AG09319 (cell line): ENCODE results near the gene LCTL.
A peak's percentile ranks its signal among the peaks of the same experiment; 100 is the strongest.
"Not testable (repeated sequence)": the region's sequence is repeated elsewhere in the genome, so short reads cannot be mapped to it uniquely, and the experiment has no call there.

Experiments
- DNase-seq: peaks from one replicate; pipeline ENCODE4 v3.0.0-alpha.2; 2010; ENCODE audit warnings: low read depth; ENCODE audit errors: extremely low read depth
- TF ChIP-seq, protein P1 (sequence below): IDR thresholded peaks from 2 replicates; pipeline ENCODE4 v1.5.1; 2011; ENCODE audit warnings: low read depth, mild to moderate bottlenecking, inconsistent platforms, low read length, moderate library complexity

Gene LCTL

GRCh38 chr15:66505818-66506217 lies 60.0 kb downstream of the LCTL start:
- no peak for DNase-seq

DNA sequence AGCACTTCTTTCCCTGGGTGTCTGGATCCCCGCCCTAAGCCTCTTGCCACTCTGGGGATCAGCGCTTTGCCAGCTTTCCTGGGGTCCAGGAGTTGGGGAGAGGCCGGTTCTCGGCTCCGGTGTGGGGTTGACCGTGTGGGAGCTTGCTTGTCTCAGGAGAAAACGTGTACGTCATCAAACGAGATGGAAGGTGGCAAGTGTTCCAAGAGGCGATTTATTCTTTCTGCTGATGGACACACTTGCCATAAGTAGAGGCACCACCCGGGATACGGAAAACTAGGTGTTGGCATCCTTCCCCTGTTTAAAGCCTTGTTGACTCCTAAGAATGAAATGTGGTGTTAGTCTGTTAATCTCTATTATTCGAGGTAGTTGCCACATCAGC lies 60.4 kb downstream of the LCTL start:
- DNase-seq = no peak
- TF ChIP-seq, protein P1, sequence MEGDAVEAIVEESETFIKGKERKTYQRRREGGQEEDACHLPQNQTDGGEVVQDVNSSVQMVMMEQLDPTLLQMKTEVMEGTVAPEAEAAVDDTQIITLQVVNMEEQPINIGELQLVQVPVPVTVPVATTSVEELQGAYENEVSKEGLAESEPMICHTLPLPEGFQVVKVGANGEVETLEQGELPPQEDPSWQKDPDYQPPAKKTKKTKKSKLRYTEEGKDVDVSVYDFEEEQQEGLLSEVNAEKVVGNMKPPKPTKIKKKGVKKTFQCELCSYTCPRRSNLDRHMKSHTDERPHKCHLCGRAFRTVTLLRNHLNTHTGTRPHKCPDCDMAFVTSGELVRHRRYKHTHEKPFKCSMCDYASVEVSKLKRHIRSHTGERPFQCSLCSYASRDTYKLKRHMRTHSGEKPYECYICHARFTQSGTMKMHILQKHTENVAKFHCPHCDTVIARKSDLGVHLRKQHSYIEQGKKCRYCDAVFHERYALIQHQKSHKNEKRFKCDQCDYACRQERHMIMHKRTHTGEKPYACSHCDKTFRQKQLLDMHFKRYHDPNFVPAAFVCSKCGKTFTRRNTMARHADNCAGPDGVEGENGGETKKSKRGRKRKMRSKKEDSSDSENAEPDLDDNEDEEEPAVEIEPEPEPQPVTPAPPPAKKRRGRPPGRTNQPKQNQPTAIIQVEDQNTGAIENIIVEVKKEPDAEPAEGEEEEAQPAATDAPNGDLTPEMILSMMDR = no peak

More at GRCh38 chr15:66505818-66506217, 60.0 kb downstream of the LCTL start:
- TF ChIP-seq, protein P1 = no peak

DNA sequence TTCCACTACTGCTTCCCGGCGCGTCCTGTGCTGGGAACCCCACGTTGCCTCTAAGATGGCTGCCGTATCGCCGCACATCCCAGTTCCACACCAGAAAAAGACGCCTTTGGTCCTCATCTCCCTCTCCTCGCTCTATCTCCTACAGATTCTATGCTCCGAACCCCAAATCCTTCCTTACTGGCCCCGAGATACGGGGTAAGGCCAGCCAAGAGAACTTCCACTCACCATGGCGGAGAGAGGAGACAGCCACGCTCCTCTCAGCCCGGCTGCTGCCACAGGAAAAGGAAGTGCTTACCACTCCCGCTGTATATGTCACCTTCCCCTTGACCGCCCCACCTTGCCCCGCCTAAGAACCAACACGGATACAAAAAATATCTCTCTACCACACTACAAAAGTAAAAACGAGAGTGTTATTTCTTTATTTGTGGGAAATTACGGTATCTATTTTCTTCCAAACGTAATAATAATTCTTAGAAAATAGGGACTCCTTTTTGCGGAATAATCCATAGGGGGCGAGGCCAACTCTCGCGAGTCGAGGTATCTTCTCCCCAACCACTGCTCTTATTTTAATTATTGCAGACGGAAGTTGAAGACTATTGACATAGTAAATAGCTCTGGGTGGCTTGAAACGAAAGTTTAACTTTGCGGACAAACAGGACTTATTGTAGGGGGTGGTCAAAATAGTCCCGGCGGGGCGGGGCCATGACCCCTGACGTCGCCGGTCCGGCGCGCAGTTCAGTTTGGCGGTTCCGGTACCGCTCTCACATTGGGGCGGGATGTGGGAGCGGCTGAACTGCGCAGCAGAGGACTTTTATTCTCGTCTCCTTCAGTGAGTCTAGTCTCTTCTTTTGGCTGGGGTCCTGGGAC lies 61.0 kb downstream of the LCTL start, which contains the start of the genes RPL4 and ZWILCH:
TSS of gene RPL4 (minus strand) at position 293 of the 867 bp plus-strand sequence. CDS start at position 228, 65 bp downstream.
TSS of gene ZWILCH (plus strand) at position 764 of the 867 bp plus-strand sequence. CDS start at position 777, 13 bp downstream.
- peak; percentile 82 for DNase-seq
- TF ChIP-seq, protein P1 = no peak

DNA sequence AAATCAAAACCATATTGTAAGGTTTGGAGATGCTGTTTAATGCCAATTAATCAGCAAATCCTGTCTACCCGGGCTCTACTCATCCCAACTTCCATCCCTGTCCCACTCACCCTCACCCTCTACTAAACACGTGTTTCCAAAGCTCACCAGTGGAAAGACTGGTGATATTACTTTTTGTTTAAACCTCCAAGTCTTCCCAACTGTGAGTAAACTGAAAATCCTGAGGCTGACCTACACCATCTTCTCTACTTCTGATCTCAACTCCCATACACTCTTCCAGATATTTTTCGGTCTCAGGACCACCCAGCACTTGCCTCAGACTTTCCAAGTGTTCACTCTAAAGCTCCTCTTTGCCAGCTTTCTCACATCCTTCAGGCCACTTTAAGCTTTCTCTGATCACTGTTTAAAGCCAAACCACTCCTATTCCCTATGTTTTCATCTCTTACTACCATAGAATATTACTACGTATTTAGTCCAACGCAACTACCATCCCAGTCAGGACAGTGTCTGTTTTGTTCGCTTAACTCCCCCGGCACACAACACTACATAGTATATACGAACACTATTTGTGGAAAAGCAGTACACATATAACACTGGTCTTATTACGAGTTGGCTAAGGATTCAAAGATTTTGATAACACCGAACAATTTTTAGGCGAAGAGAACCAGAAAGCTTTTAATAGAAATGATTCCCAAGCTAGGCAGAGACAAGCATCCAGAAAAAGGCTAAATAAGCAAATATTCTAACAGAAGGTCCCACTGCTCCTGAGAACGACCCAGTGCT lies 61.8 kb downstream of the LCTL start:
- DNase-seq = no peak
- TF ChIP-seq, protein P1 = no peak

- not testable (repeated sequence) for DNase-seq
Measured at GRCh38 chr15:66503041-66503648, 62.7 kb downstream of the LCTL start.

DNA sequence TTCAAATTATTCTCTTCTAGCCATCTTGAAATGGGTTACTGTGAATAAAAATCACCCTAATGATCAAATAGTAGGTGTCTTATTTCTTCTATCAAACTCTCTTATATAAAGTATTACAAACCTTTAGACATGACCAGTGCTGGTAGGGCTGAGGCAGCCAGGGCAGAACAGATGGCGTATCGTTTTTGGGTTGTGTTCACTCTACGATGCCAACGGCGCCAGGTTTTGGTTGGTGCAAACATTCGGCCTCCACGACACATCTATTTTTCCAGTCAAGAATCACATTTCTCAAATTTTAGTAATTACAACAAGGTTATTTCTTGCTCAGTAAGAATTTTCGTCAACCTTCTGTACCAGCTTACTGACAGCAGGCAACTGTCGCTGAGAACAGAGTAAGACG lies 63.3 kb downstream of the LCTL start:
- TF ChIP-seq, protein P1 = no peak

GRCh38 chr15:66500346-66500745 lies 65.5 kb downstream of the LCTL start:
- not testable (repeated sequence) for DNase-seq

More for the DNA sequence above, 63.3 kb downstream of the LCTL start:
- DNase-seq = no peak
